ENCODE results near the gene PDZRN3. TPM values are rescaled to one million over a fixed set of nuclear protein-coding genes. Genes with fewer than 3 reads are reported as not detected.

The PDZRN3 gene
- total and polyA plus RNA-seq, 8 donors: 4.5 to 10.9 (median 7.4) TPM

DNA sequence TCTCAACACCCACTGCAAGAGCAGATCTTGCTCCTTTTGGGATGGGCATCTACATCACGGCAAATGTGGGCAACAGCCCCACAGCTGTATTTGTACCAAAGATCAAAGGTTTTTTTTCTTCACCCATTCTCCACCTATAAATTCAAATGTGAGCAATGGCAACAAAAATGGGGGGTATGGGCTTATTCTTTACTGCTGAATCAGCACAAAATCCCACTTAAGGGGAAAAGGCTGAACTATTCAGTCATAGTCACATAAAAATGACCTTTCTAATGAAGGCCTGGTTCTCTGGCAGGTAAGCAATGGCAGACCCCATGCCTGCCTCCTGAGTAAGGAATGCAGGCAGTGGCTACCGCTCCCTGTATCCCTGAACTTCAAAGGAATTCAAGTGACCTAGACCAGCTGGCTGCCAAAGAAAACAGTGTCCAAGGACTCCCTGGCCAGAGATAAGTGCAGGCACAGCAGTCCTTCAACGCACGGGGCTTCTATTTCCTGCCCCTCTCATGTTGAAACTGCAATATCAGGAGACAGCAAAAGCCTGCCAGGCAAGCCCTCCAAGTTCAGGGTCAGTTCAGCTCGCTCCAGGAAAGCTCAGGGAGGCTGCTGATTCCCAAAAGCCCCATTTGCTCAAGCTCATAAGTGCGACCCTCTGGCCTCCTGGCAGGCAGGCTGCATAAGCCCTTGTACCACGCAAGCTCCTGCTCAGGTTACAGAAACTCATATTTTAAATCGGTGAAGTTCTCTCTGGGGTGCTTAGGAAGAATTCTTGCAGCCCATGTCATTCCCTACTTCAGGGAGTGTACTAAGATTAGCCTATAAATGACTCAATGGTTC, 134.1 kb downstream of the PDZRN3 start:
- FAIRE-seq (no peak), ATAC-seq (peak; percentile 58 to 91 (median 88)), DNase-seq (peak in 3 of 6 donors; percentile 35 to 85 (median 41))
- peak overlapping the region in 2 of 4 donors; percentile 53 to 60 for H3K27ac ChIP-seq
- TF ChIP-seq CTCF (IDR thresholded peaks at IDR 0.05): no peak
- H3K9me3 ChIP-seq: no peaks in the 10 kb centered on the region
- WGBS, 2 donors: 26 to 30% methylated on average over 8 of the region's 8 CpGs
- H3K4me3 ChIP-seq: no peak overlapping the region
- H3K27me3 ChIP-seq: no peaks in the 10 kb centered on the region
- no peaks in the 10 kb centered on the region for H3K36me3 ChIP-seq
- H3K4me1 ChIP-seq: peaks cover 0 to 42% (median 6%) of the 10 kb centered on the region in 3 donors
- intact Hi-C loops (cut with DNase I): no loop called here

- intact Hi-C loops (cut with DNase I): no loop called here
- no peak for TF ChIP-seq CTCF (IDR thresholded peaks at IDR 0.05)
- FAIRE-seq: no peak
- Histone ChIP-seq H3K27me3 (no peaks in the 10 kb centered on the region), H3K4me1 (peaks cover 0 to 35% (median 6%) of the 10 kb centered on the region in 3 donors), H3K4me3 (no peak overlapping the region), H3K9me3 (no peaks in the 10 kb centered on the region), H3K27ac (no peak overlapping the region), H3K36me3 (no peaks in the 10 kb centered on the region)
- DNase-seq: no peak
- 68 to 70% methylated on average over 4 of the region's 4 CpGs for WGBS, 2 donors
- ATAC-seq: no peak
Observed at GRCh38 chr3:73485877-73486330, 138.8 kb downstream of the PDZRN3 start.

- ATAC-seq (no peak), FAIRE-seq (no peak), DNase-seq (no peak)
- no peak for TF ChIP-seq CTCF (IDR thresholded peaks at IDR 0.05)
- WGBS, 2 donors: 80 to 86% methylated on average over 7 of the region's 7 CpGs
- intact Hi-C loops (cut with DNase I): no loop called here
- Histone ChIP-seq H3K27me3 (no peaks in the 10 kb centered on the region), H3K9me3 (no peaks in the 10 kb centered on the region), H3K4me3 (no peak overlapping the region), H3K4me1 (peaks cover 0 to 29% (median 6%) of the 10 kb centered on the region in 3 donors), H3K27ac (no peak overlapping the region), H3K36me3 (no peaks in the 10 kb centered on the region)
Observed at GRCh38 chr3:73484656-73485248, 140.0 kb downstream of the PDZRN3 start.

DNA sequence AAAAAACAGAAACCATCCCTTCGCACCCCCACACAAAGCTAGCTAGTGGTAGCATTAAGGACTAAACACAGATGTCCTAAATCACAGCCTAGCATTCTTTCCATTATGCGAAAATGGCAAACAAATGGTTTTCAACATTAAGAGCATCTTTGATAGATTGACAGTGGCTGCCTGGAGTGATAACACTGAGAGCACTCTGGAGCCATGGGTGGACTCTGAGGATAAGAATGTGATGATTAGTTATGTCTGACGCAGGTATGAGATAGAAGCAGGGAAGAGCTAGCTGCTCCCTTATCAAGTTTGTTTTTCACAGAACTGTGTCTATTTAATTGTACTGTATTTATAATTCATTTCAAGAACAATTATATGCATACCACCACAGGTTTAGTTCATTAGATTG, 142.9 kb downstream of the PDZRN3 start:
- DNase-seq: no peak
- no peaks in the 10 kb centered on the region for H3K9me3 ChIP-seq
- no peak overlapping the region for H3K27ac ChIP-seq
- FAIRE-seq: no peak
- no peaks in the 10 kb centered on the region for H3K36me3 ChIP-seq
- H3K27me3 ChIP-seq: no peaks in the 10 kb centered on the region
- intact Hi-C loops (cut with DNase I): no loop called here
- no peak for TF ChIP-seq CTCF (IDR thresholded peaks at IDR 0.05)
- 90 to 95% methylated on average over 3 of the region's 3 CpGs for WGBS, 2 donors
- H3K4me3 ChIP-seq: no peak overlapping the region
- peaks cover 0 to 17% (median 6%) of the 10 kb centered on the region in 3 donors for H3K4me1 ChIP-seq
- ATAC-seq: no peak

All from pancreas (tissue), 10 donors.